Adipose tissue (tissue), 3 donors: ENCODE data around the gene NHSL2. TPM values are rescaled to one million over a fixed set of nuclear protein-coding genes. Genes with fewer than 3 reads are reported as not detected.
"Not testable (repeated sequence)": the region's sequence is repeated elsewhere in the genome, so short reads cannot be mapped to it uniquely, and the experiment has no call there.

Source experiments
- H3K27ac ChIP-seq: one replicate; pipeline ENCODE4 v1.5.1; 2013; ENCODE audit warnings: low read depth, low read length
- WGBS, 3 donors: extraction: QIAGEN DNeasy Blood & Tissue Kit; methylation state at CpG; one replicate each; pipeline ENCODE4 v1.1.7; 2013; 5-methylcytosine and 5-hydroxymethylcytosine counted together
- polyA plus RNA-seq, 3 donors: library from polyadenylated mRNA; stranded (reverse); fragments of 200-250 nt; gene quantifications; one replicate each; pipeline ENCODE4 v1.2.3, GENCODE V29; 2013
- donor health status: healthy with polysubstance abuse.
- donor health status: Bipolar disorder and iron deficiency.
- donor health status: healthy.

The NHSL2 gene
- 1 to 10 TPM in 2 of 3 donors, under 1 TPM in 1; 0.41 to 3.8 (median 2.3) TPM for polyA plus RNA-seq

- WGBS, 3 donors: 0 to 20% (median 1%) methylated on average over 4 to 23 of the region's 26 CpGs
- no peak within 1 kb of the TSS for H3K27ac ChIP-seq
Measured at GRCh38 chrX:71910643-71910985, at the start of gene NHSL2. NHSL2 (plus strand) TSS chrX:71910845.

- H3K27ac ChIP-seq: no peak overlapping the region
- 87 to 92% (median 89%) methylated on average over 13 to 16 of the region's 16 CpGs for whole genome bisulfite sequencing, 3 donors
Measured at GRCh38 chrX:71867680-71868079, 43.0 kb upstream of the NHSL2 start.

DNA sequence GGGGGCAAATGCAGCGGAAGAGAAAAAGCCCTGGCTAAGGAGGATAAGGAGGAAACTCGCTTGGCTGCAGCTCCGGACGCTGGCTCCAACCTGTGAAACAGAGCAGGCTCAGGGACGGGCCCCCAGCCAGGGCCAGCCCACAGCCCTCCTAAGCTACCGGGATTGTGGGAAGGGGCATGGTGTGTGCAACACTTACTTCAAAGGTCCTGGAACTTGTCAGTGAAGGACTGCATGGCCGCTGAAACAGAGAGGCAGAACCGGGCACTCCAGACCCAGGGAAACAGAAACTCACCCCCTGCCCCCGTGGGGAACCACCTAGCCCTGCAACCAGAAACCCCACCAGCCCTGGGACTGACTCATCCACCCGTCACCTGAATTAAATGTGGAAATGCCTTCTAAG is 41.1 kb upstream of the NHSL2 start:
- not testable (repeated sequence) for H3K27ac ChIP-seq

DNA sequence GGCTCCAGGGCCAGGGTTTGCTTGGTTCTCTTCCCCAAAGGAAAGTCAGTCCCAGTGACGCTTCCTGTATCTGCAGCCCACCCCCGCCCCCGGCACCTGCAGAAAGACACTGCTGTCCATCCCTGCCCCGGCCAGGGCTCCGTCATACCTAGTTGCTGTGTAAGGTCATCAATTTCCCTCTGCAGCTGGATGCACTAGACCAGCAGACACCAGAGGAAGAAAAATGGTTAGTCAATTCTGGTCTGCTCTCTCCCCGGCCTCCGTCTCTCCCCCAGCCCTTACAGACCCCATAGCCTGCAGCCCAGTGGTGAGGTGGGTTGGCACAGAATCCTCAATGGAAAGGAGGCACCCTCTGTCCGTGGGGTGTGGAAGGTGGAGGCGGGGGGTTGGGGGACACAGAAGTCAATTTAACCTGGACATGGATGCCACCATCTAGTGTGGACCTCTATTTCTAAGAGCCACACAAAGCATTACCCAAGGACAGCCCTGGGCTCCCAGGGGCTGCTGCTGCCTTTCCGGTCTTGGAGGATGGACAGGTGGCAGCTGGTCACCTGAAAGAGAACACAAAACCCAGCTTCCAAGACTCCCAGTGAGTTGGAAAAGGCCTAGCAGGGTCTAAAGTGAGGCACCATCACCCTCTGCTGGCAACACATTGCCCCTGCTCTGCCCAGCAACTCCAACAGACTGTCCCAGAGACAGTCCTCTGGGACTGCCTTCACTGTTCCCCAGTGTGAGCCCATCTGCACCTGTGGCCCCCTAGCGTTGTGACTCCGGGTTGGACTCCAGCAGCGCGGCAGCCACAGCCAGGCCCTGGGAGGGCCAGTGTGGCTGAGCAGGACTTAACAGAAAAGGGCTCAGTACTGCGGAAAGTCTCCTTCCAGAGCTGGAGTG is 40.2 kb upstream of the NHSL2 start:
- no peak overlapping the region for H3K27ac ChIP-seq
- 50 to 73% (median 67%) methylated on average over 15 of the region's 15 CpGs for WGBS, 3 donors

More for the DNA sequence above, 41.1 kb upstream of the NHSL2 start:
- whole genome bisulfite sequencing, 3 donors: 10 to 38% (median 36%) methylated on average over 5 to 8 of the region's 10 CpGs

GRCh38 chrX:71871367-71871766 is 39.3 kb upstream of the NHSL2 start:
- no peak overlapping the region for H3K27ac ChIP-seq
- WGBS, 3 donors: 71 to 82% (median 76%) methylated on average over 6 of the region's 6 CpGs

GRCh38 chrX:71872542-71873458 is 37.8 kb upstream of the NHSL2 start:
- H3K27ac ChIP-seq: no peak overlapping the region
- 89 to 97% (median 95%) methylated on average over 31 to 53 of the region's 53 CpGs for WGBS, 3 donors

DNA sequence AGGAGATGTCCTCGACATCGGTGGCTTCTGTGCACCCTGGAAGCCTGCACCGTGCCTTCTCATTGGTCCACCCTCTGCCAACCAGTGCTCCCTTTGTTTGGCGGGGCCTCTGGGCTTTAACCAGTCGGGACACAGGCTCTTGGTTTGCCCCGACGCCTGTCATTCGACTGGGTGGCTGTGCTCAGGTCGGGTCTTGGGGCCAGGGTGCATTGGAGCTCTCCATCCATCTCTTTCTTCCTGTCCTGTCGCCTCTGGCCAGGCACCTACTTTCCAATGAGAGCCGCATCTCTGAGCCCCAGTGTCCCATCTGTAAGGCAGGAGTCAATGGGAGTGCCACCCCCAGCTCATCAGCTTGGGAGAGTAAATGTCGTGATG is 37.2 kb upstream of the NHSL2 start:
- 89 to 92% (median 89%) methylated on average over 8 to 12 of the region's 12 CpGs for WGBS, 3 donors
- H3K27ac ChIP-seq: no peak overlapping the region

DNA sequence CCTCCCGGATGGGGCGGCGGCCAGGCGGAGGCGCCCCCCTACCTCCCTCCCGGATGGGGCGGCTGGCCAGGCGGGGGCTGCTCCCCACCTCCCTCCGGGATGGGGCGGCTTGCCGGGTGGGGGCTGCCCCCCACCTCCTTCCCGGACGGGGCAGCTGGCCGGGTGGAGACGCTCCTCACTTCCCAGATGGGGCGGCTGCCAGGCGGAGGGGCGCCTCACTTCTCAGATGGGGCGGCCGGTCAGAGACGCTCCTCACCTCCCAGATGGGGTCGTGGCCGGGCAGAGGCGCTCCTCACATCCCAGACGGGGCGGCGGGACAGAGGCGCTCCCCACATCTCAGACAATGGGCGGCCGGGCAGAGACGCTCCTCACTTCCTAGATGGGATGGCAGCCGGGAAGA is 33.8 kb upstream of the NHSL2 start:
- 96% methylated on average over 16 to 31 of the region's 32 CpGs; no CpG with 5 or more reads in 1 of the 3 donors for WGBS, 3 donors
- H3K27ac ChIP-seq: not testable (repeated sequence)

- WGBS, 3 donors: 74 to 77% (median 76%) methylated on average over 3 of the region's 3 CpGs
- H3K27ac ChIP-seq: no peak overlapping the region
Measured at GRCh38 chrX:71885099-71885498, 25.5 kb upstream of the NHSL2 start.

- H3K27ac ChIP-seq: no peak overlapping the region
Measured at GRCh38 chrX:71895607-71896006, 15.0 kb upstream of the NHSL2 start.

DNA sequence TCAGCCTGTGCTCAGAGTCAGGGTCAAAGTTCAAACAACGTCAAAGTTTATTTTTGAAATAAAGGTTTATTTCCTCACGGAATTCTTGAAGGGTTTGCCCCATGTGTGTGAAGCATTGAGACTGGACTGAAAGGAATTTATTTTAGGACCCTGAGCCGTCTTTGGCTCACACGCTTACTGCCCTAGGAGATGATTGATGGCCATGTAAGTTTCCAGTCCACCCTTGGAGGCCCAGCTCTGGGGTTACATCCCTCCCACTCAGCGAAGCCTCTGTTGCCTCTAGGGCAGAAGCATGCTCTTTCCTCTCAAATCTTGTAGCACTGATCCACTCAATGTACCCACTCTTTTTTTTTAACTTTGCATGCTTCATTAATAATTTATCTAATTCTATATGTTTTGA is 4.5 kb upstream of the NHSL2 start:
- no peak overlapping the region for H3K27ac ChIP-seq
- 51 to 76% (median 68%) methylated on average over 5 of the region's 5 CpGs for WGBS, 3 donors

- WGBS, 3 donors: 58 to 81% (median 61%) methylated on average over 3 of the region's 3 CpGs
- H3K27ac ChIP-seq: no peak overlapping the region
Measured at GRCh38 chrX:71908387-71908786, 2.3 kb upstream of the NHSL2 start.

DNA sequence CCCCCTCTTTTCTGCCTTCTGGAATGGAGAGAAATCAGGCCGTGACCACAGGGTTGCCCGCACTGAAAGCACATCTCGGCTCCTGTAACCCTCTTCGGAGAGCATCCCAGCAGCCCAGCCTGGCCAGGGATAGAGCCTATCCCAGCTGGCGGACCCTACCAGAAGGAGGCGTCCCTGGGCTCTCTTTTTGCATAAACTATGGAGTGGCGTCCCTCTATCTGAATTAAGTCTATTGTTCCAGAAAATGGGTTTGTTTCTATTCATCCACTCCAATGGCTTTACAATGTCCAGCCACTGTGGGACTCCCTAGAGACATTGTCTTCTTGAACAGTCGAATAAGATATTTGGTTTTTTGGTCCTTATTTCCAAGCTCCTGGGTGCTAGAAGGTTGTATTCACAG is 689 bp upstream of the NHSL2 start:
- 17 to 51% (median 26%) methylated on average over 8 of the region's 8 CpGs for WGBS, 3 donors
- H3K27ac ChIP-seq: no peak overlapping the region

DNA sequence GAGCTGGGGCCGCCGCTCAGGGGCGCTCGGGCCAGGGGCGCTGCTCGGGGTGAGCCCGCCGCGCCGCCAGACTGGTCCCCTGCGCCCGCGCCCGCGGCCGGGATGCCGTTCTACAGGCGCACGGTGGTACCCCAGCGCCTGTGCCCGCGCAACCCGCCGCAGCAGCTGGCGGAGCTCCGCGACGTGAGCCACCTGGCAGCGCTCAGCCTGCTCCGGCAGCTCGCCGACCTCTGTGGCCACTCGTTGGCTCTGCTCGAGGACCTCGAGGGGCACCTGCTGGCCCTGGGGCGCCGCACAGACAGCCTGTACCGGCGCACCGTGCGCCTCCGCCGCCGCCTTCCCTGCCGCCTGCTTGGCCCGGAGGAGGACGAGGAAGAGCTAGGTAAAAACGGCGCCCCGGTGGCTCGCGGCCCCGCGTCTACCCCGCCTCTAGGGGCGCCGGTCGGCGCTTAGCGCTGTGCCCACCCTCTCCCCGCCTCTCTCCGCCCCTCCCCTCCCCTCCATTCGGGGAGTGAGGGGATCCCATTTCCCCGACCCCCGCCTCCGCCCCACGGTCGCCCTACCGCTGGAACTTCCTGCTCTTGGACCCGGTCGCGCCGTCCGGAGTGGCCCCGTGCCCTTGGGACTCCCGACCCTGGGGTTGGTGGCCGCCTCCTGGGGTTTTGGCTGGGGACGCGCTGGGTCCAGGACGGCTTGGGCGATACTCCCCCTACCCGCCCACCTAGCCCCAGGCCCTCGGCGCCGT is 513 bp downstream of the NHSL2 start:
- no peak overlapping the region for H3K27ac ChIP-seq
- WGBS, 3 donors: 1 to 25% (median 1%) methylated on average over 40 to 83 of the region's 85 CpGs

GRCh38 chrX:71911731-71912050 is 1.0 kb downstream of the NHSL2 start:
- WGBS, 3 donors: 0 to 38% (median 5%) methylated on average over 11 to 29 of the region's 29 CpGs
- no peak overlapping the region for H3K27ac ChIP-seq

- no peak overlapping the region for H3K27ac ChIP-seq
- WGBS, 3 donors: 35 to 51% (median 43%) methylated on average over 6 to 7 of the region's 7 CpGs
Measured at GRCh38 chrX:71912156-71912555, 1.5 kb downstream of the NHSL2 start.

GRCh38 chrX:71913156-71913950 is 2.7 kb downstream of the NHSL2 start:
- WGBS, 3 donors: 83 to 94% (median 85%) methylated on average over 6 of the region's 6 CpGs
- no peak overlapping the region for H3K27ac ChIP-seq
